Measurements from ENCODE around the gene ARHGAP15. TPM values are rescaled to one million over a fixed set of nuclear protein-coding genes. Genes with fewer than 3 reads are reported as not detected.

ARHGAP15 gene
- total RNA-seq, 1 experiment from 2014 or later = 0.42 TPM

GRCh38 chr2:143674051-143674450 lies 544.8 kb downstream of the ARHGAP15 start:
- ChIA-PET RAD21 (ENCODE audit: low non-redundant PET in 1 of 2, low total read pairs in 2 of 2, uncharacterized antibody in 2 of 2, unreplicated experiment in 2 of 2) (no interaction called here), POLR2A (no interaction called here), CTCF (no interaction called here)
- no peak for ATAC-seq
- H3K4me3 ChIP-seq (replicated peaks in 1 of 2; ENCODE audit: low read depth in 1 of 2, low read length in 2 of 2) = no peak overlapping the region
- no peaks in the 10 kb centered on the region for H3K9me2 ChIP-seq (ENCODE audit: insufficient read depth)
- H3K27me3 ChIP-seq (ENCODE audit: insufficient read depth, low read length) = no peaks in the 10 kb centered on the region
- no TSS peak for BruUV-seq (replicated peaks)
- H3K9ac ChIP-seq (ENCODE audit: low read length) = no peak overlapping the region
- no peaks in the 10 kb centered on the region for H3K4me1 ChIP-seq (ENCODE audit: control insufficient read depth in 1 of 2, insufficient read depth in 2 of 2, low read length in 2 of 2)
- no peak overlapping the region for H3K4me2 ChIP-seq (ENCODE audit: low read length)
- H3K36me3 ChIP-seq (ENCODE audit: control insufficient read depth in 1 of 2, insufficient read depth in 2 of 2, low read length in 2 of 2) = no peaks in the 10 kb centered on the region
- TF ChIP-seq YY1 (IDR thresholded peaks at IDR 0.05; ENCODE audit: extremely low read depth, insufficient replicate concordance, low read depth, low read length) (no peak), RAD21 (IDR thresholded peaks at IDR 0.05; ENCODE audit: low read depth) (no peak), ATF3 (IDR thresholded peaks at IDR 0.05) (no peak), POLR2AphosphoS5 (IDR thresholded peaks at IDR 0.05; ENCODE audit: low read depth, low read length) (no peak), POLR2A (IDR thresholded peaks at IDR 0.05; ENCODE audit: borderline replicate concordance, extremely low read depth, insufficient read depth, insufficient read length) (no peak), MAX (IDR thresholded peaks at IDR 0.05) (no peak), ZFX (IDR thresholded peaks at IDR 0.05) (no peak), CEBPB (IDR thresholded peaks at IDR 0.05; ENCODE audit: low read depth) (no peak), SIN3A (IDR thresholded peaks at IDR 0.05; ENCODE audit: low read depth) (no peak), SRF (IDR thresholded peaks at IDR 0.05; ENCODE audit: low read depth) (no peak), TCF7L2 (IDR thresholded peaks at IDR 0.05; ENCODE audit: borderline replicate concordance, extremely low read depth, insufficient read depth, insufficient read length) (no peak), ZBTB33 (IDR thresholded peaks at IDR 0.05; ENCODE audit: extremely low read depth, insufficient replicate concordance, low read length) (no peak), ELF1 (IDR thresholded peaks at IDR 0.05; ENCODE audit: borderline replicate concordance, low read depth) (no peak), CTCF (IDR thresholded peaks at IDR 0.05 in 2 of 3, conservative IDR thresholded peaks at IDR 0.05 in 1 of 3; ENCODE audit: borderline replicate concordance in 1 of 3, insufficient read depth in 1 of 3, low read depth in 2 of 3, low read length in 2 of 3) (no peak), EZH2 (IDR thresholded peaks at IDR 0.05) (no peak), EGR1 (IDR thresholded peaks at IDR 0.05; ENCODE audit: low read depth) (no peak)
- no peaks in the 10 kb centered on the region for H3K79me2 ChIP-seq (ENCODE audit: insufficient read depth, low read length)
- DNase-seq (ENCODE audit: low read depth, low spot score) = no peak
- H3K9me3 ChIP-seq (ENCODE audit: control insufficient read depth in 1 of 2, insufficient read depth in 1 of 2, low read depth in 1 of 2, low read length in 2 of 2) = no peaks in the 10 kb centered on the region
- H4K20me1 ChIP-seq (ENCODE audit: insufficient read depth) = no peaks in the 10 kb centered on the region
- H3K27ac ChIP-seq (ENCODE audit: low read depth, low read length) = no peak overlapping the region
- no peak overlapping the region for H2AFZ ChIP-seq (ENCODE audit: low read depth, low read length, poor library complexity, severe bottlenecking)
- intact Hi-C loops (cut with micrococcal nuclease) = no loop called here
